K562 (cell line): ENCODE measurements around the gene SREBF1. TPM values are rescaled to one million over a fixed set of nuclear protein-coding genes. Genes with fewer than 3 reads are reported as not detected.

Experiments
- BACH1 ChIP-seq: fragments of 200-800 bp; sonication (Bioruptor generic); IDR thresholded peaks from 2 replicates; pipeline ENCODE4 v1.6.1; 2016; ENCODE audit warnings: missing genetic modification characterization, missing compliant biosample characterization
- ELF2 ChIP-seq: fragments of 250-450 bp; sonication (Bioruptor Pico); IDR thresholded peaks from 2 replicates; pipeline ENCODE4 v1.5.0; 2021; ENCODE audit warnings: mild to moderate bottlenecking
- EZH2 ChIP-seq: IDR thresholded peaks from 2 replicates; pipeline ENCODE4 v1.6.1; 2012; ENCODE audit warnings: low read depth, mild to moderate bottlenecking, inconsistent platforms, low read length, borderline replicate concordance
- KLF6 ChIP-seq: fragments of 250-450 bp; sonication (Bioruptor Pico); IDR thresholded peaks from 2 replicates; pipeline ENCODE4 v1.4.0; 2020; ENCODE audit warnings: mild to moderate bottlenecking, moderate library complexity, borderline replicate concordance
- NFYB ChIP-seq: IDR thresholded peaks from 2 replicates; pipeline ENCODE4 v1.6.1; 2011; ENCODE audit warnings: mild to moderate bottlenecking, moderate library complexity; ENCODE audit not compliant: insufficient read length; ENCODE audit errors: extremely low read depth
- RNF2 ChIP-seq: sonication (generic); IDR thresholded peaks from 2 replicates; pipeline ENCODE4 v1.6.1; 2016
- ZKSCAN8 ChIP-seq: fragments of 200-800 bp; sonication (Bioruptor generic); IDR thresholded peaks from 2 replicates; pipeline ENCODE4 v1.6.1; 2016; ENCODE audit warnings: missing genetic modification characterization, missing compliant biosample characterization
- ZNF146 ChIP-seq: IDR thresholded peaks from one replicate; pipeline ENCODE4 v1.6.1; 2018; ENCODE audit warnings: missing compliant biosample characterization; ENCODE audit not compliant: unreplicated experiment
- ZNF174 ChIP-seq: fragments of 250-450 bp; sonication (Bioruptor Pico); IDR thresholded peaks from 2 replicates; pipeline ENCODE4 v1.4.0; 2020; ENCODE audit warnings: mild to moderate bottlenecking
- ZNF76 ChIP-seq: fragments of 250-450 bp; sonication (Bioruptor Pico); IDR thresholded peaks from 2 replicates; pipeline ENCODE4 v1.4.0; 2020; ENCODE audit warnings: mild to moderate bottlenecking, moderate library complexity, borderline replicate concordance
- polyA plus RNA-seq, 8 experiments: library from polyadenylated mRNA; depleted of rRNA in 4 of 8; stranded (reverse) in 5 of 8; unstranded in 3 of 8; fragments of >200 nt; fragmentation: Nextera tagmentation in 2 of 8; fragmentation: Illumina TruSeq in 1 of 8; extraction: Ambion mirVana in 2 of 8; extraction: Trizol in 1 of 8; gene quantifications; 2 replicates each; pipeline versions ENCODE4 v1.2.1 to v1.2.3, GENCODE V29; 2011 to 2014; ENCODE audit warnings: inconsistent platforms in 1 of 8, missing spikeins in 1 of 8
- total RNA-seq, 7 experiments: library from RNA; depleted of rRNA in 6 of 7; stranded (reverse); fragments of >200 nt in 6 of 7; fragmentation: Illumina TruSeq in 2 of 7; extraction: Trizol in 2 of 7; gene quantifications; 2 replicates each; pipeline versions ENCODE4 v1.2.1 to v1.2.3, GENCODE V29; 2011 to 2021; ENCODE audit warnings: low replicate concordance in 1 of 7
- TF ChIP-seq, protein P1 (sequence below): fragments of 450-650 bp; IDR thresholded peaks from 2 replicates; pipeline ENCODE4 v1.6.1; 2018; ENCODE audit warnings: mild to moderate bottlenecking, low read depth; ENCODE audit not compliant: partially characterized antibody
- TF ChIP-seq, protein P2 (sequence below): sonication (generic); formaldehyde crosslinking; IDR thresholded peaks from 2 replicates; pipeline ENCODE4 v1.8.0; 2023; ENCODE audit warnings: missing genetic modification reagents, mild to moderate bottlenecking, borderline replicate concordance
- TF ChIP-seq, protein P3 (sequence below): fragments of 450-650 bp; IDR thresholded peaks from 2 replicates; pipeline ENCODE4 v1.6.1; 2018; ENCODE audit not compliant: partially characterized antibody
- TF ChIP-seq, protein P4 (sequence below): fragments of 450-650 bp; formaldehyde crosslinking; IDR thresholded peaks from 2 replicates; pipeline ENCODE4 v1.4.0; 2020; ENCODE audit warnings: mild to moderate bottlenecking, moderate library complexity

The SREBF1 gene
- total and polyA plus RNA-seq, 9 of the 15 experiments (the other 6 are each of a cell fraction or from before 2014, with no cell fraction given), result 1.6 to 169 (median 69.4) TPM

DNA sequence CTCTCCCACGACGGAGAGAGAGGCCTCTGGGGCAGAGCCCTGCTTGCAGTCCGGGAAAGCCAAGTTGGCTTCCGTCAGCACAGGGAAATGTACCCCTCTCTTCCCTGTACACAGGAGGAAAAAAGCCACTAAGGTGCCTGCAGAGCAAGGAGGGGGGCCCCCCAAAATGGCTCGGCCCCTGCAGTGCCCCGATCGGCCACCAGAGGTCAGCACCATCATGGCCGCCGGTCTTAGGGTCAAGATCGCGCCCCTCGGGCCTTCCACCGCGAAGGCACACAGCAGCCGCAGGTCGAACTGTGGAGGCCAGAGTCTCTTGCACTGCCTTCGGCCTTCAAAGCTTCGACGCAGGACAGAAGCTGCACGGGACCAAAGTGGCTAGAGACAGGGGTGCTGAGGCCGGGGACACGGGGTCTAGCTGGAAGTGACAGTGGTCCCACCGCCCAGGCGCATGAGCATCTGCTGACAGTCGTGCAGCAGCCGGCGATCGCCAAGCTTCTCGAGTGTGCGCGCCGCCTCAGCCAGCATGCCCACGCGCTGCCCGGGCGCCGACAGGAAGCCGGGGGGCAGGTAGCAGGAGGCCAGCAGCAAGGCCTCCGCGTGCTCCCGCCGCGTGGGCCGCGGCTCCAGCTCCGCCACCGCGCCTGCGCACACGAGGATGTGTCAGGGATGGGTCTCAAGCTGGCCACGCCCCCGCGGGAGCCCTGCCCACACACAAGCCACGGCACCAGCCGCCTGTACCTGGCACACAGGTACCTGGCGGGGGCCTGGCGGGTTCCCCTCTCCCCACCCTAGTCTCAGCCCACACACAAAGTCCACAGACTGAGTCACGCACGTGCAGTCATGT, 24.4 kb downstream of the SREBF1 start (continued):
- TF ChIP-seq, protein P1, sequence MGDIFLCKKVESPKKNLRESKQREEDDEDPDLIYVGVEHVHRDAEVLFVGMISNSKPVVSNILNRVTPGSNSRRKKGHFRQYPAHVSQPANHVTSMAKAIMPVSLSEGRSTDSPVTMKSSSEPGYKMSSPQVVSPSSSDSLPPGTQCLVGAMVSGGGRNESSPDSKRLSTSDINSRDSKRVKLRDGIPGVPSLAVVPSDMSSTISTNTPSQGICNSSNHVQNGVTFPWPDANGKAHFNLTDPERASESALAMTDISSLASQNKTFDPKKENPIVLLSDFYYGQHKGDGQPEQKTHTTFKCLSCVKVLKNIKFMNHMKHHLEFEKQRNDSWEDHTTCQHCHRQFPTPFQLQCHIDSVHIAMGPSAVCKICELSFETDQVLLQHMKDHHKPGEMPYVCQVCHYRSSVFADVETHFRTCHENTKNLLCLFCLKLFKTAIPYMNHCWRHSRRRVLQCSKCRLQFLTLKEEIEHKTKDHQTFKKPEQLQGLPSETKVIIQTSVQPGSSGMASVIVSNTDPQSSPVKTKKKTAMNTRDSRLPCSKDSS, result no peak
- TF ChIP-seq ZNF146 (CRISPR knock-in tag), result no peak
- no peak for TF ChIP-seq ZNF174 (CRISPR knock-in tag)
- TF ChIP-seq RNF2, result no peak
- TF ChIP-seq, protein P2, sequence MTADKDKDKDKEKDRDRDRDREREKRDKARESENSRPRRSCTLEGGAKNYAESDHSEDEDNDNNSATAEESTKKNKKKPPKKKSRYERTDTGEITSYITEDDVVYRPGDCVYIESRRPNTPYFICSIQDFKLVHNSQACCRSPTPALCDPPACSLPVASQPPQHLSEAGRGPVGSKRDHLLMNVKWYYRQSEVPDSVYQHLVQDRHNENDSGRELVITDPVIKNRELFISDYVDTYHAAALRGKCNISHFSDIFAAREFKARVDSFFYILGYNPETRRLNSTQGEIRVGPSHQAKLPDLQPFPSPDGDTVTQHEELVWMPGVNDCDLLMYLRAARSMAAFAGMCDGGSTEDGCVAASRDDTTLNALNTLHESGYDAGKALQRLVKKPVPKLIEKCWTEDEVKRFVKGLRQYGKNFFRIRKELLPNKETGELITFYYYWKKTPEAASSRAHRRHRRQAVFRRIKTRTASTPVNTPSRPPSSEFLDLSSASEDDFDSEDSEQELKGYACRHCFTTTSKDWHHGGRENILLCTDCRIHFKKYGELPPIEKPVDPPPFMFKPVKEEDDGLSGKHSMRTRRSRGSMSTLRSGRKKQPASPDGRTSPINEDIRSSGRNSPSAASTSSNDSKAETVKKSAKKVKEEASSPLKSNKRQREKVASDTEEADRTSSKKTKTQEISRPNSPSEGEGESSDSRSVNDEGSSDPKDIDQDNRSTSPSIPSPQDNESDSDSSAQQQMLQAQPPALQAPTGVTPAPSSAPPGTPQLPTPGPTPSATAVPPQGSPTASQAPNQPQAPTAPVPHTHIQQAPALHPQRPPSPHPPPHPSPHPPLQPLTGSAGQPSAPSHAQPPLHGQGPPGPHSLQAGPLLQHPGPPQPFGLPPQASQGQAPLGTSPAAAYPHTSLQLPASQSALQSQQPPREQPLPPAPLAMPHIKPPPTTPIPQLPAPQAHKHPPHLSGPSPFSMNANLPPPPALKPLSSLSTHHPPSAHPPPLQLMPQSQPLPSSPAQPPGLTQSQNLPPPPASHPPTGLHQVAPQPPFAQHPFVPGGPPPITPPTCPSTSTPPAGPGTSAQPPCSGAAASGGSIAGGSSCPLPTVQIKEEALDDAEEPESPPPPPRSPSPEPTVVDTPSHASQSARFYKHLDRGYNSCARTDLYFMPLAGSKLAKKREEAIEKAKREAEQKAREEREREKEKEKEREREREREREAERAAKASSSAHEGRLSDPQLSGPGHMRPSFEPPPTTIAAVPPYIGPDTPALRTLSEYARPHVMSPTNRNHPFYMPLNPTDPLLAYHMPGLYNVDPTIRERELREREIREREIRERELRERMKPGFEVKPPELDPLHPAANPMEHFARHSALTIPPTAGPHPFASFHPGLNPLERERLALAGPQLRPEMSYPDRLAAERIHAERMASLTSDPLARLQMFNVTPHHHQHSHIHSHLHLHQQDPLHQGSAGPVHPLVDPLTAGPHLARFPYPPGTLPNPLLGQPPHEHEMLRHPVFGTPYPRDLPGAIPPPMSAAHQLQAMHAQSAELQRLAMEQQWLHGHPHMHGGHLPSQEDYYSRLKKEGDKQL (CRISPR knock-in tag), result no peak
- TF ChIP-seq BACH1 (tag), result no peak
- TF ChIP-seq ELF2, result no peak
- TF ChIP-seq KLF6, result no peak
- TF ChIP-seq, protein P3, sequence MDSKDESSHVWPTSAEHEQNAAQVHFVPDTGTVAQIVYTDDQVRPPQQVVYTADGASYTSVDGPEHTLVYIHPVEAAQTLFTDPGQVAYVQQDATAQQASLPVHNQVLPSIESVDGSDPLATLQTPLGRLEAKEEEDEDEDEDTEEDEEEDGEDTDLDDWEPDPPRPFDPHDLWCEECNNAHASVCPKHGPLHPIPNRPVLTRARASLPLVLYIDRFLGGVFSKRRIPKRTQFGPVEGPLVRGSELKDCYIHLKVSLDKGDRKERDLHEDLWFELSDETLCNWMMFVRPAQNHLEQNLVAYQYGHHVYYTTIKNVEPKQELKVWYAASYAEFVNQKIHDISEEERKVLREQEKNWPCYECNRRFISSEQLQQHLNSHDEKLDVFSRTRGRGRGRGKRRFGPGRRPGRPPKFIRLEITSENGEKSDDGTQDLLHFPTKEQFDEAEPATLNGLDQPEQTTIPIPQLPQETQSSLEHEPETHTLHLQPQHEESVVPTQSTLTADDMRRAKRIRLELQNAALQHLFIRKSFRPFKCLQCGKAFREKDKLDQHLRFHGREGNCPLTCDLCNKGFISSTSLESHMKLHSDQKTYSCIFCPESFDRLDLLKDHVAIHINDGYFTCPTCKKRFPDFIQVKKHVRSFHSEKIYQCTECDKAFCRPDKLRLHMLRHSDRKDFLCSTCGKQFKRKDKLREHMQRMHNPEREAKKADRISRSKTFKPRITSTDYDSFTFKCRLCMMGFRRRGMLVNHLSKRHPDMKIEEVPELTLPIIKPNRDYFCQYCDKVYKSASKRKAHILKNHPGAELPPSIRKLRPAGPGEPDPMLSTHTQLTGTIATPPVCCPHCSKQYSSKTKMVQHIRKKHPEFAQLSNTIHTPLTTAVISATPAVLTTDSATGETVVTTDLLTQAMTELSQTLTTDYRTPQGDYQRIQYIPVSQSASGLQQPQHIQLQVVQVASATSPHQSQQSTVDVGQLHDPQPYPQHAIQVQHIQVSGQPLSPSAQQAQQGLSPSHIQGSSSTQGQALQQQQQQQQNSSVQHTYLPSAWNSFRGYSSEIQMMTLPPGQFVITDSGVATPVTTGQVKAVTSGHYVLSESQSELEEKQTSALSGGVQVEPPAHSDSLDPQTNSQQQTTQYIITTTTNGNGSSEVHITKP, result no peak
- TF ChIP-seq EZH2, result no peak
- TF ChIP-seq ZKSCAN8 (CRISPR knock-in tag), result no peak
- TF ChIP-seq NFYB, result no peak
- TF ChIP-seq, protein P4, sequence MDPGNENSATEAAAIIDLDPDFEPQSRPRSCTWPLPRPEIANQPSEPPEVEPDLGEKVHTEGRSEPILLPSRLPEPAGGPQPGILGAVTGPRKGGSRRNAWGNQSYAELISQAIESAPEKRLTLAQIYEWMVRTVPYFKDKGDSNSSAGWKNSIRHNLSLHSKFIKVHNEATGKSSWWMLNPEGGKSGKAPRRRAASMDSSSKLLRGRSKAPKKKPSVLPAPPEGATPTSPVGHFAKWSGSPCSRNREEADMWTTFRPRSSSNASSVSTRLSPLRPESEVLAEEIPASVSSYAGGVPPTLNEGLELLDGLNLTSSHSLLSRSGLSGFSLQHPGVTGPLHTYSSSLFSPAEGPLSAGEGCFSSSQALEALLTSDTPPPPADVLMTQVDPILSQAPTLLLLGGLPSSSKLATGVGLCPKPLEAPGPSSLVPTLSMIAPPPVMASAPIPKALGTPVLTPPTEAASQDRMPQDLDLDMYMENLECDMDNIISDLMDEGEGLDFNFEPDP (CRISPR knock-in tag), result no peak
- TF ChIP-seq ZNF76 (CRISPR knock-in tag), result no peak; the same call in 1 of the 2 replicates
